HEK293T (cell line): ENCODE results near the gene CELA2A.
"Not testable (repeated sequence)": the region's sequence is repeated elsewhere in the genome, so short reads cannot be mapped to it uniquely, and the experiment has no call there.

ENCODE experiments used
- CTCF ChIA-PET: fragments of 350-600 bp; formaldehyde crosslinking; extraction: SDS; loops from one replicate; lab custom pipeline; 2021; ENCODE audit warnings: antibody characterized with exemption, inconsistent platforms; lab: Yijun Ruan, JAX
- POLR2A ChIA-PET: fragments of 350-600 bp; formaldehyde crosslinking; extraction: SDS; loops from one replicate; lab custom pipeline; 2020; ENCODE audit warnings: antibody characterized with exemption, inconsistent platforms; lab: Yijun Ruan, JAX
- DNase-seq: peaks from one replicate; pipeline ENCODE4 v3.0.0; 2012; ENCODE audit warnings: mixed read lengths; ENCODE audit errors: extremely low spot score
- ARNT ChIP-seq: fragments of 450-650 bp; IDR thresholded peaks from 2 replicates; pipeline ENCODE4 v1.6.1; 2017; ENCODE audit warnings: mild to moderate bottlenecking
- BHLHE40 ChIP-seq: fragments of 450-650 bp; IDR thresholded peaks from 2 replicates; pipeline ENCODE4 v1.6.1; 2016; ENCODE audit warnings: mild to moderate bottlenecking, moderate library complexity, borderline replicate concordance
- CTBP1 ChIP-seq: fragments of 450-650 bp; IDR thresholded peaks from 2 replicates; pipeline ENCODE4 v1.6.1; 2016; ENCODE audit warnings: borderline replicate concordance
- ELF4 ChIP-seq: fragments of 450-650 bp; IDR thresholded peaks from 2 replicates; pipeline ENCODE4 v1.6.1; 2017; ENCODE audit warnings: antibody characterized with exemption
- FOXA1 ChIP-seq: fragments of 450-650 bp; IDR thresholded peaks from 2 replicates; pipeline ENCODE4 v1.6.1; 2016; ENCODE audit warnings: mild to moderate bottlenecking
- FOXK2 ChIP-seq: fragments of 450-650 bp; IDR thresholded peaks from 2 replicates; pipeline ENCODE4 v1.6.1; 2016; ENCODE audit warnings: mild to moderate bottlenecking
- FOXM1 ChIP-seq: fragments of 450-650 bp; IDR thresholded peaks from 2 replicates; pipeline ENCODE4 v1.6.1; 2017; ENCODE audit warnings: mild to moderate bottlenecking, borderline replicate concordance
- HDGF ChIP-seq: fragments of 450-650 bp; IDR thresholded peaks from 2 replicates; pipeline ENCODE4 v1.6.1; 2017; ENCODE audit warnings: antibody characterized with exemption, borderline replicate concordance
- L3MBTL2 ChIP-seq: fragments of 450-650 bp; conservative IDR thresholded peaks from 2 replicates; pipeline ENCODE4 v1.6.1; 2016; ENCODE audit warnings: mild to moderate bottlenecking
- LEF1 ChIP-seq: fragments of 450-650 bp; IDR thresholded peaks from 2 replicates; pipeline ENCODE4 v1.6.1; 2017; ENCODE audit warnings: mild to moderate bottlenecking, borderline replicate concordance
- NFRKB ChIP-seq: fragments of 450-650 bp; IDR thresholded peaks from 2 replicates; pipeline ENCODE4 v1.6.1; 2016; ENCODE audit warnings: mild to moderate bottlenecking, moderate library complexity
- SP1 ChIP-seq: fragments of 450-650 bp; IDR thresholded peaks from 2 replicates; pipeline ENCODE4 v1.6.1; 2017
- SUZ12 ChIP-seq: fragments of 450-650 bp; IDR thresholded peaks from 2 replicates; pipeline ENCODE4 v1.6.1; 2016; ENCODE audit warnings: mild to moderate bottlenecking
- TARDBP ChIP-seq: fragments of 450-650 bp; IDR thresholded peaks from 2 replicates; pipeline ENCODE4 v1.6.1; 2016
- ZNF384 ChIP-seq: fragments of 450-650 bp; IDR thresholded peaks from 2 replicates; pipeline ENCODE4 v1.6.1; 2016
- TF ChIP-seq, protein P1 (sequence below): fragments of 450-650 bp; IDR thresholded peaks from 2 replicates; pipeline ENCODE4 v1.6.1; 2016

Gene CELA2A

GRCh38 chr1:15454256-15454655, 2.3 kb upstream of the CELA2A start:
- DNase-seq: no peak
- ChIA-PET POLR2A (no interaction called here), CTCF (no interaction called here)
- no peak for TF ChIP-seq FOXM1
- no peak for TF ChIP-seq BHLHE40
- no peak for TF ChIP-seq LEF1
- no peak for TF ChIP-seq NFRKB
- TF ChIP-seq, protein P1, sequence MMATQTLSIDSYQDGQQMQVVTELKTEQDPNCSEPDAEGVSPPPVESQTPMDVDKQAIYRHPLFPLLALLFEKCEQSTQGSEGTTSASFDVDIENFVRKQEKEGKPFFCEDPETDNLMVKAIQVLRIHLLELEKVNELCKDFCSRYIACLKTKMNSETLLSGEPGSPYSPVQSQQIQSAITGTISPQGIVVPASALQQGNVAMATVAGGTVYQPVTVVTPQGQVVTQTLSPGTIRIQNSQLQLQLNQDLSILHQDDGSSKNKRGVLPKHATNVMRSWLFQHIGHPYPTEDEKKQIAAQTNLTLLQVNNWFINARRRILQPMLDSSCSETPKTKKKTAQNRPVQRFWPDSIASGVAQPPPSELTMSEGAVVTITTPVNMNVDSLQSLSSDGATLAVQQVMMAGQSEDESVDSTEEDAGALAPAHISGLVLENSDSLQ: no peak
- TF ChIP-seq CTBP1: no peak
- no peak for TF ChIP-seq FOXA1
- no peak for TF ChIP-seq SP1
- no peak for TF ChIP-seq TARDBP
- TF ChIP-seq ELF4: no peak
- no peak for TF ChIP-seq ZNF384
- TF ChIP-seq ARNT: no peak
- TF ChIP-seq L3MBTL2: no peak
- TF ChIP-seq FOXK2: no peak
- no peak for TF ChIP-seq HDGF

DNA sequence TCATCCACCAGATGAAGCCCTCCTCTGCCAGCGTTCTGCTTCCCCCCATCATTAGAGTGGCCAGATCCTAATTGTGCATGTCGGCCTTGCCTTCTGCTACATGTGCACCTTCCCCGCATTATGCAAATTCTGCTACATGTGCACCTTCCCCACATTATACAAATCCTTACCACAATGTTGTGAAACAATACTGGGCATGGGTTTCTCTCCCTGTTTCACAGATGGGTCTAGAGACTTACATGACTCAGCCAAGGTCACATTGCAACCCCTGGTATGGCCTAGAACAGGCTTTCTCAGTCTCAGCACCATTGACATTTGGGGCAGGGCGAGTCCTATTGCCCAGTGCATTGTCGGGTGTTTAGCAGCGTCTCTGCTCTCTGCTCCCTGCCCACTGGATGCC, 1.0 kb upstream of the CELA2A start:
- ChIA-PET CTCF (interaction anchor here (0.7 kb wide), 1 partner anchor 421 kb away, joined by 3 read pairs; no protein-coding TSS in a partner anchor), POLR2A (no interaction called here)
- no peak for TF ChIP-seq FOXK2
- TF ChIP-seq FOXA1: no peak
- TF ChIP-seq ARNT: no peak
- TF ChIP-seq HDGF: no peak
- TF ChIP-seq NFRKB: no peak
- TF ChIP-seq LEF1: no peak
- TF ChIP-seq ELF4: no peak
- no peak for TF ChIP-seq BHLHE40
- no peak for TF ChIP-seq FOXM1
- no peak for TF ChIP-seq SP1
- TF ChIP-seq L3MBTL2: no peak
- no peak for TF ChIP-seq TARDBP
- TF ChIP-seq SUZ12: no peak
- TF ChIP-seq, protein P1: no peak
- no peak for TF ChIP-seq ZNF384
- no peak for TF ChIP-seq CTBP1
- no peak for DNase-seq

DNA sequence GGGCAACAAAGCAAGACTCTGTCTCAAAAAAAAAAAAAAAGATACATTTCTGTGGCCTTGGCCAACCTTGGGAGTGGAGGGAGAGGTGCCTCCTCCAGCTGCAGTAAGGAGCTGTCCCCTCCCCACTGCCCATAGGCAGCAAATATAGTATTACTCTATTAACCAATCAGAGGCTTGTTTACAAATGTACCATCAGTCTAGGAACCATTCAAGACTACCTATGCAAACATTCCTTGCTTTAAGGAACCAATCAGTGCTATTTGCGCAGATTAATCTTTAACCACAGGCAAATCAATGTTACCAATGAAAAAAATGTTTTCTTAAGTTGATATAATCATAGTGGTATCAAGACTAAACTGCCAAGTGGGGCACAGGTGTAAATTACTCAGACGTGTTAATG, 1.1 kb downstream of the CELA2A start:
- no peak for TF ChIP-seq L3MBTL2
- TF ChIP-seq SP1: no peak
- TF ChIP-seq TARDBP: no peak
- no peak for TF ChIP-seq ELF4
- TF ChIP-seq, protein P1: no peak
- no peak for TF ChIP-seq SUZ12
- no peak for TF ChIP-seq CTBP1
- TF ChIP-seq FOXK2: no peak
- TF ChIP-seq BHLHE40: no peak
- no peak for TF ChIP-seq NFRKB
- no peak for TF ChIP-seq ARNT
- no peak for TF ChIP-seq FOXM1
- POLR2A ChIA-PET: no interaction called here

DNA sequence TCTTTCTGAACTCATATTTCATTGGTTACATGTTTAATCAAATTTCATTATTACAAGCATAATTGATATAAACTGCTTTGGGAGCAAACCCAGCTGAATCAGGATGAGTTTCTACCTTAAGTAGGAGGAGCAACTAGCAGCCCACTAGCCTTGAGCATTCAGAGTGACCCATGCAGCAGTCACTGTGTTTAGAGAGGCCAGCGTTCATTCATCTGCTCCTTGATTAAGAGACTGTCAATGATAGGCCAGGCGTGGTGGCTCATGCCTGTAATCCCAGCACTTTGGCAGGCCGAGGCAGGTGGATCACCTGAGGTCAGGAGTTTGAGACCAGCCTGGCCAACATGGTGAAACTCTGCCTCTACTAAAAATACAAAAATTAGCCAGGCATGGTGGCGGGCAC, 1.9 kb downstream of the CELA2A start:
- CTCF ChIA-PET: interaction anchor here (0.6 kb wide), 1 partner anchor 135 kb away, joined by 3 read pairs; no protein-coding TSS in a partner anchor
- DNase-seq, POLR2A ChIA-PET: not testable (repeated sequence)

More for the DNA sequence above, 1.1 kb downstream of the CELA2A start:
- CTCF ChIA-PET: no interaction called here
- no peak for DNase-seq

DNA sequence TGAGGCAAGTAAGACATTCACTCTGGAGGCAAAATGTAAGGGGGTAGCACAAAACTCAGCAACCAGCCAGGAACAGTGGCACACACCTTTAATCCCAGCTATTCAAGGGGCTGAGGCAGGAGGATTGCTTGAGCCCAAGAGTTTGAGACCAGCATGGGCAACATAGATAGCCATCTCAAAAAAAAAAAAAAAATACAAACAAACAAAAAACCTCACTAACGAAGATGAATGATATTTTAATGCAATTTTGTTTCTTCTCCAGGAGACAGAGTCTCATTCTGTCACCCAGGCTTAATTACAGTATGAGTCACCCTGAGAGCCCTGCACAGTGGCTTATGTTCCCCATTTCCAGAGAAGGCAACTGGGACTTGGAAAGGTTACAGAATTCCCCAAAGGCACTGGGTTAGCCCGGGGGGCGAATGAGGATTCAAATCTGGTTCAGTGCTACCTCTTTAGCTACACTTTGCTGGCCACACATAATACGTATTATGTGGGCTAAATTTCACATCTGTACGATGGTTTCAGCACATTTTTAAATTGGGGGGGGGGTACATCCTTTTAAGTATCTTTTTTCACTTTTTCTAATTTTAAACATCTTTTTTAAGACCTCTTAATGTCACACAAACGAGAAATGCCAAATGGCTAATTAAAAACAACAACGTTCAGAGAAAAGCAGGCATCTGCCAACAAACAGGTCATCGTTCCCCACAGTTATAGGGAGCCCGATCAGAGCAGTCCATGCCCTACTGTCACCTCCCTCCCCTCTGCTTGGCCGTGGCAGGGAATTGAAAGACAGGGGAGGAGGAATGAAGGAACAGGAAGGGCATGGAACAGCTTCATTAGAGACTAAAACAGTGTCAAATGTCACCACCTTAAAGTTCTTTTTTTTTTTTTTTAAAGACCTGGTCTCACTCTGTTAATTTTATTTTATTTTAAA, 3.5 kb downstream of the CELA2A start:
- ChIA-PET POLR2A (no interaction called here), CTCF (interaction anchor here (1.5 kb wide), 1 partner anchor 137 kb away, joined by 3 read pairs; no protein-coding TSS in a partner anchor)

More for the DNA sequence above, 3.5 kb downstream of the CELA2A start:
- TF ChIP-seq CTBP1: no peak
- TF ChIP-seq ZNF384: peak; percentile 45; the same call in 1 of the 2 replicates
- TF ChIP-seq, protein P1: 0 out of 2 replicates have a peak, but pooled peaks have one; percentile 7
- no peak for TF ChIP-seq NFRKB
- TF ChIP-seq BHLHE40: no peak
- TF ChIP-seq FOXM1: no peak
- TF ChIP-seq LEF1: no peak
- no peak for TF ChIP-seq ARNT
- no peak for TF ChIP-seq SP1
- no peak for TF ChIP-seq ELF4
- no peak for TF ChIP-seq TARDBP
- TF ChIP-seq FOXA1: no peak
- no peak for TF ChIP-seq L3MBTL2
- no peak for TF ChIP-seq SUZ12
- DNase-seq: no peak
